GM21423 (cell line): ENCODE data around the gene ARMC9.
A peak's percentile ranks its signal among the peaks of the same experiment; 100 is the strongest.
"Not testable (repeated sequence)": the region's sequence is repeated elsewhere in the genome, so short reads cannot be mapped to it uniquely, and the experiment has no call there.

Experiments used
- ATAC-seq: cut with Tn5 transposase; IDR thresholded peaks from one replicate; pipeline ENCODE4 v1.9.1; 2021; ENCODE audit warnings: mild to moderate bottlenecking, moderate library complexity; ENCODE audit not compliant: unreplicated experiment

The ARMC9 gene

GRCh38 chr2:231359948-231360347 lies 161.5 kb downstream of the ARMC9 start:
- ATAC-seq = no peak

GRCh38 chr2:231360401-231360800 lies 162.0 kb downstream of the ARMC9 start:
- no peak for ATAC-seq

- ATAC-seq = no peak
Observed at GRCh38 chr2:231360881-231361371, 162.5 kb downstream of the ARMC9 start.

GRCh38 chr2:231361701-231362554 lies 163.5 kb downstream of the ARMC9 start:
- peak; percentile 83 for ATAC-seq

GRCh38 chr2:231362555-231363184 lies 164.2 kb downstream of the ARMC9 start:
- ATAC-seq = no peak

GRCh38 chr2:231364061-231364460 lies 165.6 kb downstream of the ARMC9 start:
- ATAC-seq = no peak

GRCh38 chr2:231364961-231365810 lies 166.8 kb downstream of the ARMC9 start:
- ATAC-seq = no peak

GRCh38 chr2:231367178-231367577 lies 168.7 kb downstream of the ARMC9 start:
- ATAC-seq = no peak

GRCh38 chr2:231369580-231370428 lies 171.4 kb downstream of the ARMC9 start:
- no peak for ATAC-seq

- ATAC-seq = no peak
Observed at GRCh38 chr2:231370429-231370748, 172.0 kb downstream of the ARMC9 start.

- ATAC-seq = no peak
Observed at GRCh38 chr2:231370749-231371429, 172.5 kb downstream of the ARMC9 start.

- ATAC-seq = no peak
Observed at GRCh38 chr2:231371430-231372054, 173.1 kb downstream of the ARMC9 start.

- ATAC-seq = no peak
Observed at GRCh38 chr2:231372326-231372725, 173.9 kb downstream of the ARMC9 start.

- ATAC-seq = no peak
Observed at GRCh38 chr2:231373184-231373583, 174.8 kb downstream of the ARMC9 start.

- no peak for ATAC-seq
Observed at GRCh38 chr2:231373786-231374349, 175.4 kb downstream of the ARMC9 start.

- ATAC-seq = no peak
Observed at GRCh38 chr2:231374771-231375170, 176.3 kb downstream of the ARMC9 start.

- ATAC-seq = not testable (repeated sequence)
Observed at GRCh38 chr2:231375994-231376615, 177.7 kb downstream of the ARMC9 start.

GRCh38 chr2:231376857-231377256 lies 178.4 kb downstream of the ARMC9 start:
- ATAC-seq = no peak
